ENCODE data around the gene UBA6.

UBA6 gene

DNA sequence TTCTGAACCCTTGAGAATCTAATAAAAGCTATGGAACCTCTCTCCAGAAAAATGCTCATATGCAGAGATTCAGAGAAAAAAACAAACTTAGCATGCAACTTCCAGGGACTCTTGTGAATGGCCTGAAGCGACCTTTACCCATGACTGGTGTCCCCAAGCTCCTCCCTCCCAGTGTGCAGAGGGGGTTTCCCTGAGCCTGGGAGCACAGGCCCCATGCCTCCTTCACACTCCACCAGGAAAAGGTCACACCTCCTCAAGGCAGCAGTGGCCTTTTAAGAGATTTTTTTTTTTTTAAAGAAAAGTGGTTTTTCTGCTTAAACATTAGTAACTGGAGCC lies 13.3 kb upstream of the UBA6 start:
- H2AFZ ChIP-seq (ENCODE audit: low read depth, low read length), result no peak overlapping the region
- H4K91ac ChIP-seq (ENCODE audit: low read length), result no peak overlapping the region
- WGBS, result 70% methylated on average over 1 of the region's 1 CpG
- H2BK12ac ChIP-seq (ENCODE audit: low read length in 2 of 2), result no peak overlapping the region
- no peak overlapping the region for H3K27ac ChIP-seq (ENCODE audit: low read length, poor library complexity, severe bottlenecking)
- H3K23ac ChIP-seq (ENCODE audit: low read length in 2 of 2), result no peak overlapping the region
- no peaks in the 10 kb centered on the region for H3K27me3 ChIP-seq (ENCODE audit: control insufficient read depth in 1 of 2, insufficient read depth in 1 of 2, low read length in 2 of 2)
- no peak overlapping the region for H3K4ac ChIP-seq (ENCODE audit: low read depth in 1 of 2, low read length in 2 of 2)
- H4K8ac ChIP-seq (ENCODE audit: low read length), result no peak overlapping the region
- H3K9ac ChIP-seq (ENCODE audit: low read length), result no peak overlapping the region
- no peaks in the 10 kb centered on the region for H3K9me3 ChIP-seq (ENCODE audit: control insufficient read depth, low read length)
- no peak overlapping the region for H3K4me3 ChIP-seq (ENCODE audit: insufficient read depth in 1 of 2, low read depth in 1 of 2, low read length in 2 of 2)
- H2BK5ac ChIP-seq (ENCODE audit: low read depth, low read length, poor library complexity, severe bottlenecking), result no peak overlapping the region
- H2BK120ac ChIP-seq (ENCODE audit: low read depth, low read length), result no peak overlapping the region
- DNase-seq, result peak; percentile 63
- H2AK5ac ChIP-seq (ENCODE audit: low read length, severe bottlenecking), result no peak overlapping the region
- H3K79me1 ChIP-seq (replicated peaks; ENCODE audit: low read length, poor library complexity, severe bottlenecking), result peaks cover 51% of the 10 kb centered on the region
- no peak overlapping the region for H2BK15ac ChIP-seq (ENCODE audit: low read depth, poor library complexity, severe bottlenecking)
- H3K14ac ChIP-seq (ENCODE audit: low read length in 2 of 2), result no peak overlapping the region
- H3K4me2 ChIP-seq (ENCODE audit: low read length, poor library complexity, severe bottlenecking), result no peak overlapping the region
- H3K36me3 ChIP-seq (ENCODE audit: control insufficient read depth in 1 of 2, insufficient read depth in 2 of 2, low read depth in 1 of 2, low read length in 2 of 2), result peaks cover 3 to 18% of the 10 kb centered on the region in 2 experiments
- H3K4me1 ChIP-seq (ENCODE audit: control insufficient read depth, insufficient read depth, low read depth, low read length), result peaks cover 8% of the 10 kb centered on the region
- H3K18ac ChIP-seq (ENCODE audit: low read depth in 1 of 2, low read length in 2 of 2), result no peak overlapping the region

DNA sequence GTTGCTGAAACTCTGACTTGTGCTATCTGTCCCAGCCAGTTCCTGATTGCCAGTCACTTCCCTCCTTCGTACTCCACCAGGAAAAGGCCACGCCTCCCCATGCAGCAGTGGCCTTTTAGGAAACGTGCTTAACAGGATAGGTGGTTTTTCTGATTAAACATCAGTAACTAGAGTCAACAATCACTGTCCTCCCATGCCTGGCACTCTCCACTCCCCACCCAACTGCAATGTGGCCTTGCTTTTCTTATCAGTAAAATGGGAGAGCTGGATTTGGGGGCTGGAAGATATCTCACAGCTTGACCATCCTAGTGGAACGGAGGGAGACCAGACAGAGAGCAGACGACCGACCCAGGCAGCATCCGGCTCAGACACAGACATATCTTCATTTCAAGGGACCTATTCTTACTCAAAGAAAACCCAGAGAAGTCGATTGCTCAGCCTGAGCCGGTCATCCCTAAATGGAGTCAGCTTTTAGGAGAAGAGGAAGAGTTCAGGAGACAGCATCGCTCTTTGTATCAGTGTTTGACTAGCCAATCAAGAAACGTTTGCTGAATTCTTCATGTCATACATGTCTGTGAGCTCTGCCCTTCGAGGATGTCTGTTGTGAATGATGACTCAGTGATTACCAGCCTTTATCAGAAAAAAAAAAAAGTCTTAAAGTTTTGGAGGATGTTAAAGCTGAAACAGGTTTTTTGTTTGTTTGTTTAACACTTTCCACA lies 12.7 kb upstream of the UBA6 start:
- Histone ChIP-seq H3K23ac (ENCODE audit: low read length in 2 of 2) (no peak overlapping the region), H2BK120ac (ENCODE audit: low read depth, low read length) (no peak overlapping the region), H2AFZ (ENCODE audit: low read depth, low read length) (no peak overlapping the region), H2BK12ac (ENCODE audit: low read length in 2 of 2) (peak overlapping the region in 1 of 2 experiments; percentile 19), H4K8ac (ENCODE audit: low read length) (no peak overlapping the region), H3K14ac (ENCODE audit: low read length in 2 of 2) (no peak overlapping the region), H3K27me3 (ENCODE audit: control insufficient read depth in 1 of 2, insufficient read depth in 1 of 2, low read length in 2 of 2) (no peaks in the 10 kb centered on the region), H3K4ac (ENCODE audit: low read depth in 1 of 2, low read length in 2 of 2) (no peak overlapping the region), H2AK5ac (ENCODE audit: low read length, severe bottlenecking) (peak overlapping the region; percentile 41), H3K18ac (ENCODE audit: low read depth in 1 of 2, low read length in 2 of 2) (no peak overlapping the region), H3K4me1 (ENCODE audit: control insufficient read depth, insufficient read depth, low read depth, low read length) (peaks cover 7% of the 10 kb centered on the region), H3K27ac (ENCODE audit: low read length, poor library complexity, severe bottlenecking) (peak overlapping the region; percentile 16), H2BK5ac (ENCODE audit: low read depth, low read length, poor library complexity, severe bottlenecking) (no peak overlapping the region), H3K9ac (ENCODE audit: low read length) (no peak overlapping the region), H4K91ac (ENCODE audit: low read length) (no peak overlapping the region), H3K4me3 (ENCODE audit: insufficient read depth in 1 of 2, low read depth in 1 of 2, low read length in 2 of 2) (no peak overlapping the region), H3K9me3 (ENCODE audit: control insufficient read depth, low read length) (no peaks in the 10 kb centered on the region), H3K79me1 (replicated peaks; ENCODE audit: low read length, poor library complexity, severe bottlenecking) (peaks cover 48% of the 10 kb centered on the region), H3K36me3 (ENCODE audit: control insufficient read depth in 1 of 2, insufficient read depth in 2 of 2, low read depth in 1 of 2, low read length in 2 of 2) (peaks cover 3 to 18% of the 10 kb centered on the region in 2 experiments), H2BK15ac (ENCODE audit: low read depth, poor library complexity, severe bottlenecking) (peak overlapping the region; percentile 33), H3K4me2 (ENCODE audit: low read length, poor library complexity, severe bottlenecking) (no peak overlapping the region)
- peak; percentile 64 for DNase-seq
- 50% methylated on average over 7 of the region's 12 CpGs for WGBS

DNA sequence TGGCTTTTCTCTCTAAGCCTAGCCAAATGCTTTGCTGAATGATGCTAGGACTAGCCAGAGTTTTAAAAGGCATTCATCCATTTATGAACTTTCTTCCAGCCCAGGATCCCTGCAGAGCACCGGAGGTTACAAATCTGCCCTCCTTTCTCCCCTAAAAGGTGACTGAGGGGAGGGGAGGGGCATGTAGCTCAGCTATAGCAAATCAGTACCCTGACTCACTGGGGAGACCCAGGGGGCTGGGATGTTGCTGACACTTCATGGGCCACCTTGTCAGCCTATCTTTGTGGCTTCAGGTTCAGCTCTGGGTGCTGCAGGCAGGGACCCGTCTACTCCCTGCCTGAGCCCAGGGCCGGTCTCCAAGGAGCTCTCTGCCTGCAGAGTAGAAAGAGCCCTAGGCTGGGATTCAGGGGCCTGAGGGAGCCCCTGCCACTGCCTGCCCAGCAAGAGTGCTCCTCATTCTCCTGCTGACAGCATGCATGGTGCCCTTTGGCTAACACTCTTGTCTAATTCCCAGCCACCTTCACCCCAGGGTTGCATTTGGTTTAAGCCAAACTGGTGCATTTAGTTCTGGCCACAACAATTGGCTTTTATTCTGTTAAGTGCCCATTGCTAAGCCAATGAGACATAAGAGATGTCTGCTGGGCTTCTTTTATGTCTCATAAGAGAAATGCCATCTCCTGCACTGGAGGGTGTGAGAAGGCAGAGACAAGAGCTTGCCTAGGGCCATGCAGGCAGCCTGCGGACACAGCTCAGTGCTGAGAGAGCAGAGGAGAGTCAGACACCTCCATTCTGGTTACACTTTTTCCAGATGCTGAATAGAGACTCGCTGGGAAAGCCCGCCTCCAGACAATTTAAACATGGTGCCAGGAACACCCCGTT lies 11.9 kb upstream of the UBA6 start:
- Histone ChIP-seq H3K4me1 (ENCODE audit: control insufficient read depth, insufficient read depth, low read depth, low read length) (peaks cover 7% of the 10 kb centered on the region), H4K8ac (ENCODE audit: low read length) (no peak overlapping the region), H2BK5ac (ENCODE audit: low read depth, low read length, poor library complexity, severe bottlenecking) (no peak overlapping the region), H3K27me3 (ENCODE audit: control insufficient read depth in 1 of 2, insufficient read depth in 1 of 2, low read length in 2 of 2) (no peaks in the 10 kb centered on the region), H3K79me1 (replicated peaks; ENCODE audit: low read length, poor library complexity, severe bottlenecking) (peaks cover 47% of the 10 kb centered on the region), H3K4me3 (ENCODE audit: insufficient read depth in 1 of 2, low read depth in 1 of 2, low read length in 2 of 2) (no peak overlapping the region), H2BK120ac (ENCODE audit: low read depth, low read length) (no peak overlapping the region), H2BK15ac (ENCODE audit: low read depth, poor library complexity, severe bottlenecking) (peak overlapping the region; percentile 33), H3K27ac (ENCODE audit: low read length, poor library complexity, severe bottlenecking) (no peak overlapping the region), H3K14ac (ENCODE audit: low read length in 2 of 2) (no peak overlapping the region), H3K4ac (ENCODE audit: low read depth in 1 of 2, low read length in 2 of 2) (no peak overlapping the region), H3K9ac (ENCODE audit: low read length) (no peak overlapping the region), H3K36me3 (ENCODE audit: control insufficient read depth in 1 of 2, insufficient read depth in 2 of 2, low read depth in 1 of 2, low read length in 2 of 2) (peaks cover 3 to 18% of the 10 kb centered on the region in 2 experiments), H3K23ac (ENCODE audit: low read length in 2 of 2) (no peak overlapping the region), H2AFZ (ENCODE audit: low read depth, low read length) (no peak overlapping the region), H2BK12ac (ENCODE audit: low read length in 2 of 2) (no peak overlapping the region), H3K9me3 (ENCODE audit: control insufficient read depth, low read length) (no peaks in the 10 kb centered on the region), H4K91ac (ENCODE audit: low read length) (no peak overlapping the region), H3K4me2 (ENCODE audit: low read length, poor library complexity, severe bottlenecking) (no peak overlapping the region), H2AK5ac (ENCODE audit: low read length, severe bottlenecking) (peak overlapping the region; percentile 36), H3K18ac (ENCODE audit: low read depth in 1 of 2, low read length in 2 of 2) (no peak overlapping the region)
- DNase-seq, result no peak
- 88% methylated on average over 7 of the region's 7 CpGs for WGBS

DNA sequence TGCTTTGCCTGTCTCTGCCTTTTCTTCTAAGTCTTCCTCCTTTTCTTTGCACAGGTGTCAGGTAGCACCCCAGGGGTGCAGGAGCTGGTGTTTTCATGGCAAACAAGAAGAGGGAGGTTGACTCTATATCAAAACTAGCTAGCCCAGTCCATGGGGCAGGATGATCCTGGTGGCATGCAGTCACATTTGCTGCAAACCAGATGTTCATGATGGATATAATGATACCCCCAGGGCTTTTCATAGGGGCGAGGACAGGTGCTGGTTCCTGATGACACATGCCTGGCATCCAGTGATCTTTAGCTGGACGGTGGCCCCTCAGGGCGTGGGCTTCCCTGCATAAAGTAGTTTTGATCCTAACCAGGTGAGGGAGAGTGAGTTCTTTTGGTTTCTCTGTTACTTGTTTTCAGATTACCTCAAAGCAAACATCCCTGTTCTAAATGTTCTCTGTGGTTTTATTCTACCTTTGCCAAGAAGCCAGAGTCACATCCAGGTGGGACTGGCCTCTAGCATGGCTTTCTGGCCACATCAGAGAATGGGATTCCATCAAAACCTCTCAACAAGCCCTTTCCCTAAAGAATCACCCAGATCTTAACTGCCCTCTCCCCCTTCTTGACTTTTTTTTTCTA lies 11.2 kb upstream of the UBA6 start:
- 100% methylated on average over 3 of the region's 3 CpGs for WGBS
- H2BK12ac ChIP-seq (ENCODE audit: low read length in 2 of 2), result no peak overlapping the region
- H4K8ac ChIP-seq (ENCODE audit: low read length), result no peak overlapping the region
- no peak overlapping the region for H3K27ac ChIP-seq (ENCODE audit: low read length, poor library complexity, severe bottlenecking)
- no peak overlapping the region for H3K9ac ChIP-seq (ENCODE audit: low read length)
- H3K4me3 ChIP-seq (ENCODE audit: insufficient read depth in 1 of 2, low read depth in 1 of 2, low read length in 2 of 2), result no peak overlapping the region
- H3K4me1 ChIP-seq (ENCODE audit: control insufficient read depth, insufficient read depth, low read depth, low read length), result peaks cover 7% of the 10 kb centered on the region
- no peaks in the 10 kb centered on the region for H3K27me3 ChIP-seq (ENCODE audit: control insufficient read depth in 1 of 2, insufficient read depth in 1 of 2, low read length in 2 of 2)
- H2BK5ac ChIP-seq (ENCODE audit: low read depth, low read length, poor library complexity, severe bottlenecking), result no peak overlapping the region
- no peak overlapping the region for H3K18ac ChIP-seq (ENCODE audit: low read depth in 1 of 2, low read length in 2 of 2)
- H3K9me3 ChIP-seq (ENCODE audit: control insufficient read depth, low read length), result no peaks in the 10 kb centered on the region
- H3K79me1 ChIP-seq (replicated peaks; ENCODE audit: low read length, poor library complexity, severe bottlenecking), result peaks cover 45% of the 10 kb centered on the region
- no peak overlapping the region for H3K4ac ChIP-seq (ENCODE audit: low read depth in 1 of 2, low read length in 2 of 2)
- no peak for DNase-seq
- no peak overlapping the region for H2BK15ac ChIP-seq (ENCODE audit: low read depth, poor library complexity, severe bottlenecking)
- no peak overlapping the region for H3K23ac ChIP-seq (ENCODE audit: low read length in 2 of 2)
- no peak overlapping the region for H2BK120ac ChIP-seq (ENCODE audit: low read depth, low read length)
- no peak overlapping the region for H2AFZ ChIP-seq (ENCODE audit: low read depth, low read length)
- no peak overlapping the region for H3K14ac ChIP-seq (ENCODE audit: low read length in 2 of 2)
- no peak overlapping the region for H2AK5ac ChIP-seq (ENCODE audit: low read length, severe bottlenecking)
- no peak overlapping the region for H3K4me2 ChIP-seq (ENCODE audit: low read length, poor library complexity, severe bottlenecking)
- no peak overlapping the region for H4K91ac ChIP-seq (ENCODE audit: low read length)
- peaks cover 0 to 15% of the 10 kb centered on the region in 2 experiments for H3K36me3 ChIP-seq (ENCODE audit: control insufficient read depth in 1 of 2, insufficient read depth in 2 of 2, low read depth in 1 of 2, low read length in 2 of 2)
